Stimulated activated naive CD4-positive, alpha-beta T cell treated with Interleukin-2 at 50 U/mL for 16 hours (primary cell): ENCODE data around the gene HECTD4.
"Not testable (repeated sequence)": the region's sequence is repeated elsewhere in the genome, so short reads cannot be mapped to it uniquely, and the experiment has no call there.

Experiments
- DNase-seq: peaks from one replicate; lab custom pipeline; 2025; lab: John Stamatoyannopoulos, UW

HECTD4 gene

GRCh38 chr12:112121780-112122565 is 260.3 kb downstream of the HECTD4 start:
- DNase-seq: no peak

- DNase-seq: no peak
Measured at GRCh38 chr12:112117685-112118084, 264.5 kb downstream of the HECTD4 start.

GRCh38 chr12:112116232-112117060 is 265.8 kb downstream of the HECTD4 start:
- no peak for DNase-seq

GRCh38 chr12:112115259-112116045 is 266.8 kb downstream of the HECTD4 start:
- DNase-seq: no peak

GRCh38 chr12:112112409-112113133 is 269.7 kb downstream of the HECTD4 start:
- no peak for DNase-seq

- DNase-seq: no peak
Measured at GRCh38 chr12:112111931-112112330, 270.3 kb downstream of the HECTD4 start.

GRCh38 chr12:112110787-112111662 is 271.2 kb downstream of the HECTD4 start:
- not testable (repeated sequence) for DNase-seq
